K562 (cell line): ENCODE measurements around the gene HDAC10.

ENCODE experiments used
- CTCF ChIP-seq, 3 experiments: IDR thresholded peaks in 2 of 3; conservative IDR thresholded peaks in 1 of 3; 2 replicates each; pipeline ENCODE4 v1.5.1; 2011 to 2012; ENCODE audit warnings: low read length in 3 of 3, mild to moderate bottlenecking in 3 of 3, control low read depth in 2 of 3, improper control_type of control experiment in 1 of 3, inconsistent platforms in 1 of 3, low read depth in 1 of 3, mixed read lengths in 1 of 3, moderate library complexity in 1 of 3; ENCODE audit not compliant: insufficient read depth in 2 of 3
- GATAD2B ChIP-seq: fragments of 450-650 bp; IDR thresholded peaks from 2 replicates; pipeline ENCODE4 v1.6.1; 2017; ENCODE audit warnings: mild to moderate bottlenecking, borderline replicate concordance
- MXI1 ChIP-seq: IDR thresholded peaks from 2 replicates; pipeline ENCODE4 v1.6.1; 2011; ENCODE audit warnings: low read depth, mild to moderate bottlenecking, improper control_type of control experiment, low read length
- SIN3A ChIP-seq, 2 experiments: fragments of 150-350 bp in 1 of 2; IDR thresholded peaks; 2 replicates each; pipeline ENCODE4 v1.6.1; 2011 to 2016; ENCODE audit warnings: borderline replicate concordance in 2 of 2, low read depth in 2 of 2, low read length in 2 of 2, mild to moderate bottlenecking in 2 of 2, moderate library complexity in 2 of 2; ENCODE audit not compliant: control insufficient read depth in 1 of 2
- STAG1 ChIP-seq: sonication (generic); formaldehyde crosslinking; IDR thresholded peaks from 2 replicates; pipeline ENCODE4 v1.5.0; 2020; ENCODE audit warnings: missing genetic modification reagents, borderline replicate concordance
- ZBTB11 ChIP-seq, 3 experiments: fragments of 200-800 bp in 1 of 3; fragments of 250-450 bp in 1 of 3; fragments of 450-650 bp in 1 of 3; sonication (Bioruptor Pico) in 1 of 3; sonication (Bioruptor generic) in 1 of 3; formaldehyde crosslinking in 1 of 3; IDR thresholded peaks; 2 replicates each; pipeline versions ENCODE4 v1.6.1 to v1.8.0; 2016 to 2022; ENCODE audit warnings: mild to moderate bottlenecking in 2 of 3, missing genetic modification characterization in 2 of 3, missing compliant biosample characterization in 1 of 3, moderate library complexity in 1 of 3
- ZNF324 ChIP-seq: fragments of 250-450 bp; sonication (Bioruptor Pico); IDR thresholded peaks from 2 replicates; pipeline ENCODE4 v1.4.0; 2020; ENCODE audit warnings: mild to moderate bottlenecking
- ZNF785 ChIP-seq: fragments of 250-450 bp; sonication (Bioruptor Pico); IDR thresholded peaks from 2 replicates; pipeline ENCODE4 v1.4.0; 2020; ENCODE audit warnings: mild to moderate bottlenecking

GRCh38 chr22:50197000-50197800 is 53.9 kb downstream of the HDAC10 start:
- TF ChIP-seq ZNF785 (no peak), GATAD2B (no peak), STAG1 (CRISPR knock-in tag) (no peak), CTCF (IDR thresholded peaks at IDR 0.05 in 2 of 3, conservative IDR thresholded peaks at IDR 0.05 in 1 of 3; ENCODE audit: insufficient read depth in 2 of 3, low read depth in 1 of 3, low read length in 3 of 3) (no peak), SIN3A (IDR thresholded peaks at IDR 0.05; ENCODE audit: borderline replicate concordance in 2 of 2, control insufficient read depth in 1 of 2, low read depth in 2 of 2, low read length in 2 of 2) (no peak), ZNF324 (CRISPR knock-in tag) (no peak), ZBTB11 (CRISPR knock-in tag; IDR thresholded peaks at IDR 0.05) (no peak), MXI1 (no peak)
